ENCODE data around the gene STAC. TPM values are rescaled to one million over a fixed set of nuclear protein-coding genes. Genes with fewer than 3 reads are reported as not detected.

Gene STAC
- total RNA-seq, 1 experiment from 2014 or later, result 2.0 TPM

DNA sequence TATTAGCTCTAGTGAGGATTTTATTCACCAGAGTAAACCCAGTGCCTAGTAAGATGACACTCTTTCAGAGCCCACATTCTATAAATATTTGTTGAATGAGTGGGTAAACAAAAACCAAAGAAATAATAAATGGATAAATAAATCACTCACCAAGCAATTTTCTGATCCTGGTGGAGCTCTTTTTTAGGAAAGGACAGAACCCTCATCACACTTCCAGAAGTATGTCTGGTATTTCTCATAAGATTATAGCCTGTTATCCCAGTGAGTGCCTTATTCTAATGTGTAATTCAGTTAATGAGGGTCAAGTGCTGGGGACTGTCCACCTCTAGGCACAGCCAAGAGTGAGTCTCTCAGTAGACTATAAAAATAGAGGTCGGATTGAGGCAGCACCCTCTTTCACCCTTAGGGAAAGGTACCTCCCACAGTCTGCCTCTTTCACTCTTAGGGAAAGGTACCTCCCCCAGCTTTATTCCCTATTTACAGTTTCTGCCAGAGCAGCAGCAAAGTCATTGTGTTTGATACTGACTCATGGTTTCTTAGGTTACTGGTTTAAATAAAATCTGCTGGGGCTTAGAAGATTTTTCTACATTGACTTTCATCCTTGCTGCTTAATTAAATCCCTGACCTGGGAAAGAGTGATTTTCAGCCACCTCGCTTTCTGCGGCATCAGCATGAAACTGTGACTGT, 145.0 kb downstream of the STAC start:
- H3K4me3 ChIP-seq (ENCODE audit: low read depth, low read length, poor library complexity, severe bottlenecking), result no peak overlapping the region
- intact Hi-C loops (cut with micrococcal nuclease; ENCODE audit: unreplicated experiment), result no loop called here
- DNase-seq (ENCODE audit: low spot score), result no peak
- no peak for TF ChIP-seq EZH2 (IDR thresholded peaks at IDR 0.05; ENCODE audit: borderline replicate concordance, low read depth, low read length, poor library complexity, severe bottlenecking)
- TF ChIP-seq CTCF (conservative IDR thresholded peaks at IDR 0.05; ENCODE audit: low read depth, low read length), result no peak
- no TSS peak for BruUV-seq (replicated peaks)
- ChIA-PET CTCF (no interaction called here), POLR2A (ENCODE audit: low non-redundant PET) (no interaction called here)
- H3K9me3 ChIP-seq (ENCODE audit: low read depth, low read length, poor library complexity, severe bottlenecking), result no peaks in the 10 kb centered on the region
- H3K36me3 ChIP-seq (ENCODE audit: insufficient read depth, low read length, poor library complexity, severe bottlenecking), result no peaks in the 10 kb centered on the region
- H3K27me3 ChIP-seq (replicated peaks; ENCODE audit: insufficient read depth, low read depth, low read length, poor library complexity), result no peaks in the 10 kb centered on the region
- H3K27ac ChIP-seq (ENCODE audit: low read depth, low read length, poor library complexity, severe bottlenecking), result no peak overlapping the region
- peaks cover 3% of the 10 kb centered on the region for H3K4me1 ChIP-seq (ENCODE audit: insufficient read depth, low read length, poor library complexity, severe bottlenecking)

DNA sequence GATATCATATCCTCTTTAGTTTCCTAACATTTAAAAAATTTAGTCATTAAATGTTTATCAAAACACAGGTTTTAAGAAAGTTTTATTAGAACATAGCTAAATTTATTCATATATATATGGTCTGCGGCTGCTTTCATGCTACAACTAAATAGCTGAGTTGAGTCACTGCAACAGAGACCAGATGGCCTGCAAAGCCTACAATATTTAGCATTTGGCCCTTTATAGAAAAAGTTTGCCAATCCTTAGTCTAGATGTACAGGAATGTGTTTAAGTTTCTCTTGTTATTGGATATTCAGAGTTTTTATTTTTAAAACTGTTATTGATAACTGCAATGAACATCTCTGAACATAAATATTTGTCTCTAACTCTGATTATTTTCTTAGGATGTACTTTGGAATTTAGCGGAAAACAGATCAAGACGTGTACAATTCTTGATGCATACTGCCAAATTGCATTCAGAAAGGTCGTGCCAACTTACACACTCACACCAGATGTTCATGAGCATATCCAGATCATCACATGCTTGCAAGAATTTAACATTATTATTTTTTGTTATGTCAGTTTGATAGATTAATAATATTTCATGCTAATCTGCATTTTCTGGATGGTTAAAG, 157.9 kb downstream of the STAC start:
- no TSS peak for BruUV-seq (replicated peaks)
- no peak overlapping the region for H3K27ac ChIP-seq (ENCODE audit: low read depth, low read length, poor library complexity, severe bottlenecking)
- CTCF ChIA-PET, result no interaction called here
- intact Hi-C loops (cut with micrococcal nuclease; ENCODE audit: unreplicated experiment), result no loop called here
- no peaks in the 10 kb centered on the region for H3K36me3 ChIP-seq (ENCODE audit: insufficient read depth, low read length, poor library complexity, severe bottlenecking)
- POLR2A ChIA-PET (ENCODE audit: low non-redundant PET), result no interaction called here
- no peaks in the 10 kb centered on the region for H3K4me1 ChIP-seq (ENCODE audit: insufficient read depth, low read length, poor library complexity, severe bottlenecking)
- DNase-seq (ENCODE audit: low spot score), result no peak
- H3K9me3 ChIP-seq (ENCODE audit: low read depth, low read length, poor library complexity, severe bottlenecking), result no peaks in the 10 kb centered on the region
- H3K27me3 ChIP-seq (replicated peaks; ENCODE audit: insufficient read depth, low read depth, low read length, poor library complexity), result no peaks in the 10 kb centered on the region
- no peak overlapping the region for H3K4me3 ChIP-seq (ENCODE audit: low read depth, low read length, poor library complexity, severe bottlenecking)
- no peak for TF ChIP-seq EZH2 (IDR thresholded peaks at IDR 0.05; ENCODE audit: borderline replicate concordance, low read depth, low read length, poor library complexity, severe bottlenecking)
- TF ChIP-seq CTCF (conservative IDR thresholded peaks at IDR 0.05; ENCODE audit: low read depth, low read length), result no peak

DNA sequence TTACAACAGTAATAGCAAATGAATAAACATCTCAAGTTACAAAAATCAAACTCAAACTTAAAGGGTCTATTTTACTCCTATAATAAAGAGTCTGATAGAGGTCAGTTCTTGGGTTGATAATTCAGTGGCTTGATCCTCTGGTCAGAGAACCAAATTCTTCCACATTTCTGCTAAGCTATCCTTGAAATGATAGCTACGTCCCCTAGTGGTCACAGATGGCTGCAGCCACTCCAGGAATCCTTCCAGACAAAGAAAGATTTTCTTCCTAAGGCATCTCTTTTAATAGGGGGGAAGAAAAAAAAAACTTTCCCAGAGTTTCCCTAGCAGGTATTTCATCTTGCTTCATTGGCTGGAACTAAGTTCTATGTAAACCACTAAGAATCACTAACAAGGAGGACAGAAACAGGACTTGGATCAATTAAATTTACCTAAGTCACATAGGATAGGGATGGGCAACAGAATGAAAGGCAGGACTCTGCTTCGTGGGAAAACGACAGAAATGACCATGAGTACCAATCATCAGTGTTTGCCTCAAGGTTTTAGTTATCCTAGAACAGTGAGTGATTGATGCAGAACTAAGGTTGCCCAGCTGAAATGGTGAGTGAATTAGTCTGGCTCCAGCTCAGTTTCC, 160.7 kb downstream of the STAC start:
- Histone ChIP-seq H3K27me3 (replicated peaks; ENCODE audit: insufficient read depth, low read depth, low read length, poor library complexity) (no peaks in the 10 kb centered on the region), H3K9me3 (ENCODE audit: low read depth, low read length, poor library complexity, severe bottlenecking) (no peaks in the 10 kb centered on the region), H3K4me1 (ENCODE audit: insufficient read depth, low read length, poor library complexity, severe bottlenecking) (no peaks in the 10 kb centered on the region), H3K4me3 (ENCODE audit: low read depth, low read length, poor library complexity, severe bottlenecking) (no peak overlapping the region), H3K27ac (ENCODE audit: low read depth, low read length, poor library complexity, severe bottlenecking) (no peak overlapping the region), H3K36me3 (ENCODE audit: insufficient read depth, low read length, poor library complexity, severe bottlenecking) (no peaks in the 10 kb centered on the region)
- intact Hi-C loops (cut with micrococcal nuclease; ENCODE audit: unreplicated experiment), result loop anchor here (1.0 to 10.0 kb wide), 2 partner anchors 164 to 575 kb away; no protein-coding TSS in a partner anchor
- no TSS peak for BruUV-seq (replicated peaks)
- CTCF ChIA-PET, result interaction anchor here (0.6 to 1.4 kb wide), 2 partner anchors 575 to 1492 kb away, joined by 4 to 12 read pairs; no protein-coding TSS in a partner anchor
- DNase-seq (ENCODE audit: low spot score), result peak; percentile 38
- POLR2A ChIA-PET (ENCODE audit: low non-redundant PET), result interaction anchor here (0.6 kb wide), 1 partner anchor 575 kb away, joined by 3 read pairs; no protein-coding TSS in a partner anchor
- TF ChIP-seq CTCF (conservative IDR thresholded peaks at IDR 0.05; ENCODE audit: low read depth, low read length) (peak; percentile 87), EZH2 (IDR thresholded peaks at IDR 0.05; ENCODE audit: borderline replicate concordance, low read depth, low read length, poor library complexity, severe bottlenecking) (no peak)

Data from A673 (cell line).